GM11168 (cell line): Measurements from ENCODE around the gene TMEM200A.

Experiments used
- in situ Hi-C: fragments of 300-500 bp; cut with MboI; formaldehyde crosslinking; loops from one replicate; pipeline ENCODE4 v1.12.0; 2022; ENCODE audit warnings: low sequenced_read_pairs; ENCODE audit not compliant: unreplicated experiment

Gene TMEM200A

DNA sequence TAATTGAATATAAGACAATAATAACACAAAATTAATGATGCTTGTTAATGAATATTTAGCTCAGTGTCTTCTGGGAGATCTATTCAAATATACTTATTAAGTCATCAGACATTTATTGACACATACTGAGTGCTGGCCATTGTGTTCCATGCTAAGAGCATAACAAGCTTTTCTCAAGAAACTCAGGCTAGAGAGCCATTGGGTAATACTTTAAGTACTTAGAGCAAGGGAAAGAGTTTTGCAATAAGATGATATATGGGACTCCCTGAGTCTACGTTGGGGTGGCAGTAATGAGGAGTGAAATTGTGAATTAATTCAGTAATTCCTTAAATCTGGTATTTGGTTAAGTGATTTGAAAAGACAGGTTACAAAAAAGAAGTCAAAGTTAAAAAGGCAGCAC is 11.1 kb downstream of the TMEM200A start:
- in situ Hi-C loops = no loop called here

DNA sequence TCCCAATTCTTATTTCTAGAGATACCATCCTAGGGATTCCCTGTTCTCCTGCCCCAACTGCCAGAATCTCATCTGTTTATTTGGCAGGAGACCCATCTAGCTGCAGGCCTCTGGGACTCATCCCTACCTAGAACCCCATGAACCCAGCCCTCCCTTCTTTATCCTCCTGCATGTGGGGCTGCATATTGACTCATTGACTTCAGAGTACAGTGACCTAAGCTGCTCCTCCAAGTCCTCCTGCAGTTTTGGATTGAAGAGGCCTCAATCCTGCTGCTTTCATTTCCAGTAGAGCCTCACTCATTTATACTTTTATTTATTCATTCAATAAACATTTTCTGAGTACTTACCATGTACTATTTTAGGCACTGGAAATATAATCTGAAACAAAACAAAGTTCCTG is 11.6 kb downstream of the TMEM200A start:
- in situ Hi-C loops = no loop called here

DNA sequence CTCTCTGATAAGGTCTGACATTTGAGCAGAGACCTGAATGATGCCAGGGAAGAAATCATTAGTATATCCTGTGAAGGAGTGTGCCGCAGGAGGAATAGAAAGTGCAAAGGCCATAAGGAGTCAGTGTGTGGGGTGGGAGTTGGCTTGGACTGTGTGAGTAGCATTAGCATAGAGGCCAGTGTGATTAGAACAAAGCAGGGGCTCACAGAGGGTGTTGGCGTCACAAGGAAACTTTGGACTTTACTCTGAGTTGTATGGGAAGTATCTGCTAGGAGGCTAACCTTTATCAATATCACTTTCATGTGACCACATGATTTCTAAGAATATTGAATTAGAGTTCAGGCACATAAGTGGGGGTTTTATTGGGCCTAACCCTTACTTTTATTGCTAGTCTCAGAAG is 12.1 kb downstream of the TMEM200A start:
- in situ Hi-C loops = no loop called here

DNA sequence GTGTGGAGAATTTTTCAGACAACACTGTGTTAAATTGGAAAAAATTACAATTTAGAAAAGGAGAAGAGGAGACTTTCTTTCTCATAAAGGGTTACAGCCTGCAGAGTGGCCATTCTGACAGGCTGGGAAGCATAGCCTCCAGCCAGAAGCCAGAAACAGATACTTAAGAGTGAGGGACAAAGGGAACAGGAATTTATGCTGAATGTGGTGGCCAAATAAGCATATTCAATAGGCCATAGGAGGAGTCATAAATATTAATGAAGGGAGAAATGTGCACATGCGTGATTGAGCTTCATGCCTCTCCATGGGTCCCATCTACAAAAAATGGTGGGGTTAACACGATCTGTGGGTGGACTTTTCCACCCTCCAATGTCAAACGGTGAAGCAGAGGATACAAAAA is 13.4 kb downstream of the TMEM200A start:
- in situ Hi-C loops = no loop called here

DNA sequence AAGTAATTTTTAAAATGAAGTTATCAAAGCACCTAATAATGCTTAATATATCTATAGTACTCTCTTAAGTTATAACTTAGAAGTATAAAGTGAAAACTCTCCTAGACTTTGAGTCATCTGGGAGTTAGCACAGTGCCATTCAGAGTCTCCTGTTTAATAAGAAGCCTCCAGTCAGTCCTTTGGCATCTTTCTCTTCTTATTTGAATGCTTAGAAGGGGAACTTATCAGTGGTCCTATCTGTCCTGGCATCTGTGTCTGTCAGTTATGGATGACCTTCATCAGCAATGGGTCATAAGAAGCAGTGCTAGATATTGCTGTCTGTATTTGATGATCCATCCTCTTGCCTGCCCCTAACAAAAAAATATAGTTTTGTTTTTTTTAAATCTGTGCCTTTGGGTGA is 15.2 kb downstream of the TMEM200A start:
- in situ Hi-C loops = no loop called here

DNA sequence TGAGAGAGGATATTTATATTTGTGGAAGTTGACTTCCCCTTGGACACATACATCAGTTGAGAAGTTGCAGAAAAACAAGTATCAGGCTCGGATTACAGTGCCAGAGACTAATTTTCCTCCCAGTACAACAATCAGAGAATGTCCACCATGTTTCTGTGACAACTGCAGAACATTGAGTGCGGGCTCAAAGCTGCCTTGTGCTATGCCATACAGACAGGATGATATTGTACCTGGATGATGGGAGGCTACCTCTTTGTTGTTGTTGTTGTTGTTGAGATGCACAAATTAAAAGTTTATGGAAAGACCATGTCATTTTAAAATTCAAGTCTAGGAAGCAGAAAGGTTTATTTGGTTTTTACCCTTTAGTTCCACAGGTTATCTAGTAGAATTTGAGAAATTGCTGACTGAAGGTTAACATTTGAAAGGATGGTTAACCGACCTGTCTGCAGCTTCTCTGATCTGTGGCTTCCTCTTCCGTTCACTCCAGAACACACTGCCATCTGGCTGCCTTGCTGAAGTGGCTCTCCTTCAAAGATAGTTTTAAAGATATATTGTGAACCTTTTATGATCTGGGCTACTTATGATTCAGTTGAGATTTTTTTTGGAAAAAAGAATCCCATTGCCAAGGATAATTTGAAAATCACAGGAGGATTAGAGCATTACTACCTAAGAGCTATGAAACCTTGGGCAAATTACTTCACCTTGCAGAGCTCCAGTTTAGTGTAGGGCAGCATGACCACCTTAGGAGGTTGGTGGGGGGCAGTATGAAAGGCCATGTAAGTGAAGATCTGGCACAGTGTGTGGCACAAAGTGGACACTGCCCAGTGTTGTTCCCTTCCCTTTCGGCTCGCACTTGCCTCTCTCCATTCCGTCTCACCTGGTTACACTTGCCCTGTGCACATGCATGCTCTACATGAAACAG is 15.9 kb downstream of the TMEM200A start:
- in situ Hi-C loops = no loop called here

DNA sequence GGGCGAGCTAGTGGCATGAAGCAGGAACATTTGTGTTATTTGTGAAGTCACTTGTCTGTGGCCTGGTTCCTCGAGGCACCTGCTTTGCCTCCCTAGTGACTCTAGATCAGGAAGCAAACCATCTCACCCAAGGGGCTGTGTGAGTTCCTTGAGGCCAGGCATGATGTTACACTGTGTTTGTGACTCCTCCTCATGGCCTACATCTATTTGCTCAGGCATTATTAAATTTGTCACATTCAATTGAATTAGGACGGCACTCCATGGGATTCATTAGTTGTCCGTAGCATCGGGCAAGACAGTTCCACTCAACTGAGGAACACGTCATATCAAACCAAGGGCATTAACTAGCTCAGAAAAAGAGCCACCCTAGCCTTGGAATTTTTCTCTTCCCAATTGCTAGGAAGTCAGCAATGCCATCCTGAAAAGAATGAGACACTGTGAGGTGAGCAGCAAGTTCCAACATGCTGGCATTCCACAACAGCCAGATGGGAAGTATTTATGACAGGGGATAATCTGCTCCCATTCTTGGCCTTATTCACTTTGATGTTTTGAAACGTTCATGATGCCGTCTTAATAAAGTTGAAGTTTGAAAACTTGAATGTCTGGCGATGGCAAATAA is 17.2 kb downstream of the TMEM200A start:
- in situ Hi-C loops = no loop called here

DNA sequence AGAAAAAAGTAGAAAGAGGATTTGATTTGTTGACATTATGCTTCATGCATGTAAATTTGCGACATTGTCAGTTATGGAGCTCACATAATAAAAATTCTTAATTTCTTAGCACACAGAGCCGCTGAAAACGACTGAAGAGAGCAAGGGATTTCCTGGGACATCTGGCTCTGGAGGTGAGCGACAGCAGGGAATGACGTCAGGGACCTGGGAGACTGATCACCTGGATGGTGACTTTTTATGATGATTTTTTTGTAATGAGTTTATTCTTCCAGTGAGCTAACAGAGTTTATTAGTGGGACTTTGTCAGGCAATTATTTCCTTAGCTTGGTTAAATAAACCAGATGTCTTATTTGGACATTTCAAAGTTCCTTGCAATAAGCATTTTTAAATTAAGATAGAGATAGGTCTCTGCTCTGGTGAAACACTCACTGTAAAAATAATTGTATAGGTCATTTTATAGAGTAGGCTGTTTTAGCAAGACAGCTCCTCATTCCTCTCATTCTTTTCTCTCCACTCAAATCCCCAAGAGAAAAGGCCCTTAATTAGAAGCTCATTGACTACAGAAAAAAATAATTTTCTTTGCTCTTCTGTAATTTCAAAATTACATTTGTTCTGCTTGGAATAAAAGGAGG is 19.4 kb downstream of the TMEM200A start:
- in situ Hi-C loops = no loop called here

DNA sequence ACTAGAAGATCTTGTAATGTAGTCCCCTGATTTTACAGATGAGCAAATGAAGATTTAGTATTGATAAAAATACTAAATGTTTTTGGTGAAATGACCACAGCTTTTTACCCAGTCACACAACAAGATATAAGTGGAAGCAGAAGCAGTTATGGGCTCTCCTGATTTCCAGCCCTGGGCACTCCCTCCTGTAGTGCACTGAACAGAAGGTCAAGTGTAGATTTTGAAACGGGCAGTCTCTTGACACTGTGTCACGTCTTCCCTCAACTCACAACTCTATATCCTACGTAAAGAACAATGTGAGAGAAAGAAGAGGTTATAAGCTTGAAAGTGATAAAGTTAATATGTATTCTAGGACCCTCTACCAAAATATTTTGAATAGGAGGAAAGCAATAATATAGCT is 23.3 kb downstream of the TMEM200A start:
- in situ Hi-C loops = no loop called here

DNA sequence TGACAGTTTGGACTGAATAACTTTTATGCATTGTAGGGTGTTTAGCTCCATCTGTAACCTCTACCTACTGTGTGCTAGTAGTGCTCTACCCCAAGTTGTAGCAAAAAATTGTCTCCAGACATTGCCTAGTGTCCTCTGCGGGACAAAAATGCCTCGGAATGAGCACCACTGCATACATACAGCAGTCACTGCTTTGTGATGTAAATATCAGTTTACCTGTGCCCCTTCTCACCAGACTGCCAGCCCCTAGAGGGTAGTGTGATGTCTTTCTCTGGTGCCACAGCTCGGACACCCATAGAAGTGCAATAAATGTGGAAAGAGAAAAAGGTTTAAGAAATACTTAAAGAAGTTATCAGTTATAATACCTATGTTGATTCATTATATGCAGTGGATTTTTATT is 25.1 kb downstream of the TMEM200A start:
- in situ Hi-C loops = no loop called here

DNA sequence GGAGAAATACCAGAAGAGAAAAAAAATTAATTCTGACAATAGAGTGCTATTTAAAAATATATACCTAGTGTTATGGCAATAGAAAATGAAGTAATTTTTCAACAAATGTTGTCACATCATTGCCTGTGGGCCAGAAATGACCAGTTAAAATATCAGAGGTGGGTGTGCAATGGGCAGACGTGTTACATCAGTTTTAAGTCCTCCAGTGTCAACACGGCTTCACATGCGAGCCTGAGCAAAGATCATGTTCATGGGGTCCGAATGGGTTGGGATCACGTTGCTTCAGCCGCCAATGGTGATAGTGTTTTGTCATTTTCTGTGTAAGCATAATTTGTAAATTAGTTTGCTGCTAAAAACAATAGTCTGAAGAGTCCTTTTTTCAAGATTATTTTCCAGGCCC is 27.5 kb downstream of the TMEM200A start:
- in situ Hi-C loops = no loop called here

DNA sequence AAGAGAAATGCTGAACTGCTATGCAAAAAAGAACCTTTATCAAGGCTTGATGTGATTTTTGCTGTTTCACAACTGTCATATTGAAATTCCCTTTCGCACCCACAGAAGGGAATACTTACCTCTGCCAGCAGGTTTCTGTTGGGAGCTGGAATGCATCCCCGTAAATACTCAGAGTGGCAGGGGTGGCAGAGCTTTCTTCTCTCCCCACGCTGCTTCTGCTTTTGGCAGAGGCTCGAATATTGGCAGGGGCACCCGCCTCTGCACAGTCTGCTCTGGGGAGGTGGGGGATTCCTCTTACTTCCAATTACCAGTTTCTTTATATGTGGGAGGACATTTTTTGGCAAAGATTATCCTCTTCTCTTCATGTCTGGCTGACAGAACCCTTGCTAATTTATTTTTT is 28.4 kb downstream of the TMEM200A start:
- in situ Hi-C loops = no loop called here

DNA sequence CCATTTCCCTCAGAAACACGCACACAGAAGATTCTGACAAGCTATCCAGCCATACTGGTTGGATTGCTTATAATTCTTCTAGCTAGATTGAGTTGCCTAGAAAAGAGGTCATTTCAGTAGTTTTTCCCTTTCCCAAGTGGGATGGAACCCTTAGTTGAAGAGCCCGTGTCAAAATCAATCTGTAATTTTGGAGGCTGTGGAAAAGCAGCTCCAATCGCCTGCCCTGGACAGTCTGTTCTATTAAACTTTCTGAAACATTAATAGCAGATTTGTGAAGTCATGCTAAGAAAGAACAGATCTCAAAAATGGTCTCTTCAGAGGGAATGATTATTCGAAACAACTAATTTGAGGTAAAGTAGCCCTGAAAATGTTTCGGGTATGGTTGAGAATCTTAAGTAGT is 29.3 kb downstream of the TMEM200A start:
- in situ Hi-C loops = no loop called here

DNA sequence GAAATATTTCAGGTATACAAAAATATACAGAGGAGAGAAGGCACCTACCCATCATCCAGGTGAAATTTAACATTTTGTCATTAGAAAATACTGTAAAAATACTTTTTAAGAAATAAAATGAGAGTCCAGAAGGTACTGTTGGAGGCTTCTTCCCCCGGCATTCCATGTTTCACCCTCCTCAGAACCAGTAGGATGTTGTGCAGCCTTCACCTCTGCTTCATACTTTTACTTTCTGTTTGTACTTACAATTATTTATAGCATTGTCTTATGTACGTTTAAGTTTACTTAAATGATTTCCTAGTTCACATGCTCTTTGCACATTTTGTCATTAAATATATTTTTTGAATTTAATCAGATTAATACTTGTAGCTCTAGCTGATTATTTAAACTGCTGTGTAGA is 30.9 kb downstream of the TMEM200A start:
- in situ Hi-C loops = no loop called here

DNA sequence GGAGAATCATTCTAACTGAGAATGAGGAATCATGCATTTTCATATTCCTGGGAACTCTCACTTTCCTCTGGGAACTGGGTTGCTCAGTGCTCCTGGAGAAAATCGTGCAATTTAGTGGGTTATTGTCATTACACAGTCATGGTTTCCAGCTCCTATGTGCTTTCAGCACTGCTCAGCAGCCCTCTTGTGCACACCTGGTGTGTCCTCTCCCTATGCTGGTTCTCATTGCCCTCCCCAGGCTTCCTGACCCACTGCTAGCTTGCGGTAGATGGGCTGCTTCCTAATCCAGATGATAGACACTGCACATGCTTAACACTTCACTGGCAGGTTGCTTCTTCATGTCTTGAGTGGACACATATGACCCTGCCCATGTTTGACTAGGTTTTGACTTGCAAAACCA is 39.7 kb downstream of the TMEM200A start:
- in situ Hi-C loops = no loop called here

DNA sequence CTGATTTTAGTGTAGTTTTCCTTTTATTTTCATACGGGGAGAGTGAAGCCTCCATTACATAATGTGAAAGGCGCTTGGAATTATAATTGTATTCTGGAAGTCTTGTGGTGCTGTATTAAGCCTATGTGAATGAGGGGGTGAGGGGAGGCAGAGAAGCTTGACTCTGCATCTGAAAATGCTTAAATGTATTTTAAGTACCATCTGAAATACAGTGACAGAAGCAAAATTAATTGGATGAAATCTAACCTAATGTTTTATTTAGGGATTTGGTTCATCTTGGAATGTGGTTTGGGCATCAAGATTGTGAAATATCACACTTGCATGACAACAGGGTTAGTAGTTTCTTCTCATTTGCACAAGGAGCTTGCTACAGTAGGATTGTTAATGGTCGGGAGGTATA is 41.2 kb downstream of the TMEM200A start:
- in situ Hi-C loops = no loop called here

DNA sequence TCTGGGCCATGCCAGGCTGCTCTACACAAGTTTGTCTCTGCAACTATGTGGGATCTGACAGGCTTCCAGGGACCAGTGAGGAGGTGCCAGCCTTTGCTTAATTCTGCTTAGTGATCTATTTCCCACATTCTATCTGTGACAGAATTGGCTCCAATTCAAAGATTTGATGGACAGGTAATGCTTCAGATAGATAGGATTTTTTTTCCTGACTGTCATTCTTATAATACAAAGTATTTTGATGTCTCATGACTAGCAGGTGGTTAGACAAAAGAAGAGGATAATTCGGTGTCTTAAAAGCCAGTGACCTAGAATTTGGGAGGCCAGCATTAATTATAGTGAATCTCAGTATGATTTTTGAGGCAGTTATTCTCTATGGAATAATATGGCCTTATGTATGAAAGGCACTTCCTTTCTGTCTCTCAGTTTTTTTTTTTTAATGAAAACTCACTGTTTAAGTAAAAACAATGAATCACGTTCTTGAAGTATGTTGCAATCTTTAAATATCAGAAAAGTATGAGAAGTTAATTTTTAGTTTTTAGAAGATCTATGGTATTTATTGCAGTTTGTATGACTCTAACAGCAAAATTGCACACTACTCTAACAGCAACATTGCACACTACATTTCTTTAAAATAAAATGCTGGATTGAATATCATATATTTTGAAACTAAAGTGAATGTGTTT is 43.7 kb downstream of the TMEM200A start:
- in situ Hi-C loops = no loop called here

DNA sequence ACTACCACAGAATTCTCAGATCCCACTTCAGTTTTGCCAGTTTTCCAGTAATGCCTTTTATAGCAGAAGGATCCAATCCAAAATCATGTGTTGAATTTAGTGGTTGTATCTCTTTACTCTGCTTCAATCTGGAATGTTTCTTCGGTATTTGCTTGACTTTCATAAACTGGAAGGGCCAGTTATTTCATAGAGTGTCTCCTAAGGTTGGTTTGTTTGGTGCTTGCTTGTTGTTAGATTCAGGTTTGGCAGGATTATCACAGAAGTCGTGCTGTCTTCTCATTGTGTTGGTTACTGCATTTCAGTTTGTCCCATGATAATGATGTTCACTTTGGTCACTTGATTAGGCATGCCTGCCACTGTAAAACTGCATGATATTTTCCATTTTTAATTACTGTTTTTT is 45.7 kb downstream of the TMEM200A start:
- in situ Hi-C loops = no loop called here

DNA sequence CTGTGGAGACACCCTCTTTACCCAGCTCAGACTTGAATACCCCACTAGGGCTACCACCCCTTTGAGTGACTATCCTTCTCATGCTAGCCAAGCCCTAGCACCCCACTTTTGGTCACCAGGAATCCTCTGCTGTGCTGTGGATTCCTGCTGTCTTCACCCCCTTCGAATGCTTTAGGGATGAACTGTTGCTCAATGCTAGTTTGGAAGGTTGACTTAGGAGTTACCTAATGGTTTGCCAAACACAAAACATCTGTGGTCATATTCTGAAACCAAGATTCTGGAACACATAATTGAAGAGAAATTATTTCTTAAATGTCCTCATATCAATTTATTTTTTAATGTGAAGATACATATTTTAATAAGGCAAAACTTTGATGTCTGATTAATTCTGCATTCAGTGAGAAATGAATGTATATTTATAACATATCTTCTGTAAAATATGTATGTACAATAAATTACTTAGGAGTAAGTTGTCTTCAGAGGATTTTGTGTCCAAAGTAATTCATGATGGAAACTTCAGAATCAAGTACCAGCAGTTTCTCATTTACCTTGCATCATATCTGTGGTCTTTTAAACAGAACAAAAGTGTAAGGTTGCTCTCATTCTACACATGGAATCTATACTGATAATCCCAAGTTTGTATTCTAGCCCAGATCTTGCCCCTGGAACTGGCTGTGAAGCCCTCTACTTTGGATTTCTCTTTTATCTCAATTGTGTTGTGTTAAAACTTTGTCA is 46.9 kb downstream of the TMEM200A start:
- in situ Hi-C loops = no loop called here

DNA sequence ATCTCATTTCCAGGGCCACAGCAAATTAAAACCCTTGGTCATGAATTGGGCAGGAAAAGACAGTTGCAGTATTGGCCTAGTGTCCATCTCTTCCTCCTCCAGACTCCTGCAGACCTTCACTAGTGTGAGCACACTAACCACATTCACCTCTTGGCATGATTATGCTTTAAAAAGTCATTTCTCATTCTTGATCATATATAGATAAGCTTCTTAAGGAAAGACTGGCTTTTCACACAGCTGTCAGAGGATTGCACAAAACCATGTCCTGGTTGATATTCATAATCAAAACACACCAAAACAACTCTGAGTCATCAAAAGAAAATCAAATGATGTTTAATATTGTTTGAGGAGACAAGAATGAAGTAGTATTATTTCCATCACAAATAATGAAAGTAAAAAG is 52.1 kb downstream of the TMEM200A start:
- in situ Hi-C loops = no loop called here
